ENCODE measurements around the gene NEU4. TPM values are rescaled to one million over a fixed set of nuclear protein-coding genes. Genes with fewer than 3 reads are reported as not detected.
"Not testable (repeated sequence)": the region's sequence is repeated elsewhere in the genome, so short reads cannot be mapped to it uniquely, and the experiment has no call there.

The NEU4 gene
- polyA plus RNA-seq, 12 donors: 2.3 to 27.3 (median 4.5) TPM; not detected in 1

DNA sequence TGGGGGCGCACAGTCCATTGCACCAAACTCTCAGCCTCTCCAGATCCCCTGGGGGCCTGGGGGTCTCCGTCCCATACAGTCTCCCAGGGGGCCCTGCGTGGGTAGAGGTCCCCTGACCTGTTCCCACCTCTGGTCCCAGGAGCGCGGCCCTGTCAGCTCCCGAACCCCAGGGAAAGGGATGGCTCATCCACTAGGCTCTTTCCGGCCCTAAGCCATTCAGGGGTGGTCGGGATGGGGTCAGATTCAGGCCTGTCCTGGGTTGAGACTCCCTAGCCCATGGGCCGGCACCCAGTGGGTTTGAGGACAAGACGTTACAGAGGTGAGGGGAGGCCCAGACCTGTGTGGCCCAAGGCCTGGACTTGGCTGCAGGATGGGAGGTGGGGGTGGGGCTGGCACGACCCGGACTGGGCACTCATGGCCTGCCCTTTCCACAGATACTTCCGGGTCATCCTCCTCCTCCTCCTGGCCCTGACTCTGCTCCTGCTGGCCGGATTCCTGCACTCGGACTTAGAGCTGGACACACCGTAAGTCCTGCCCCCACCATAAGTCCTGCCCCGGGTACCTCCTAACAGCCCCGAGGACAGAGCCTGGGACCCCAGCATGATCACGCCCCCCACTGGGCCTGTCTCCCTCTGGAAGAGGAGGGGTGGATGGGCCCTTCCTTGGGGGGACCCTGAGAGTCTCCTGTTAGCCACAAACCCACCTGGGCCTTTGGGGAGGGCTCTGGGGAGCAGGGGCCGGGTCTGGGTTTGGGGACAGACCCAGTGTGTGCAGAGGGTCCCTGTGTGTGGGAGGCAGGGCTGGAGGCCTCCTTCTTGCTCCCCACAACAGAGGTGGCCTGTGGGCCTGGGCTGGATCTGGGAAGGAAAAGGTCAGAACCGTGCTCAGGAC, 10.1 kb upstream of the NEU4 start:
- DNase-seq: no peak

DNA sequence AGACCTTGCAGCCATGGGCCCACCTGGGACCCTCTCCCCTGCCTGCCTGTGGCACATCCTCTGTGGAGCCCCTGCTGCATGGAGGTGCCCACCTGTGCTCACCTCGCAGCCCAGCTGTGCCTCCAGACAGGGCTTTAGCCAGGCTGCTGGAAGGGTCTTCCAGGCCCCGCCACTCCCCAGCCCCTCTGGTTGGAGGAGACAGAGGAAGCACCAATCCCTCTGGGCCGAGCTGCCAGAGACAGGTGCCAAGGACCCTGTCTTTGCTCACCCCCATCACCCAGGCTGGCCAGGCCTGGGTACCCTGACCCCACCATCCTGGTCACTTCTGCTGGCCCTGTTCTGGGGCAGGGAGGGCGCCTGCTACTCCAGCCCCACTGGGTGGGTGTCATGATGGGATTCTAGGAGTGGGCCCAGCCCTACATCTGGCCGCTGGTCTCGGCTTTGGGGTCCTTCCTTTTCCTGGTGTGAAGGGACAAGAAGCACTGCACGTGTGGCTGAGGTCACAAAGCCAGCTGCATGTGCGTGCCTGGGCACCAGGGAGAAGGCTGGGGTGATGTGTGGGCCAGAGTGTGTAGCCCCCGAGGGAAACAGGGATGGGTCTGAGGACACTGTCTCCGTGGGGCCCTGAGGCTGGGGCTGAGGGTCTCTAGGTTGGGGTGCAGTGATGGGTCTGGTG, 9.3 kb upstream of the NEU4 start:
- no peak for DNase-seq

DNA sequence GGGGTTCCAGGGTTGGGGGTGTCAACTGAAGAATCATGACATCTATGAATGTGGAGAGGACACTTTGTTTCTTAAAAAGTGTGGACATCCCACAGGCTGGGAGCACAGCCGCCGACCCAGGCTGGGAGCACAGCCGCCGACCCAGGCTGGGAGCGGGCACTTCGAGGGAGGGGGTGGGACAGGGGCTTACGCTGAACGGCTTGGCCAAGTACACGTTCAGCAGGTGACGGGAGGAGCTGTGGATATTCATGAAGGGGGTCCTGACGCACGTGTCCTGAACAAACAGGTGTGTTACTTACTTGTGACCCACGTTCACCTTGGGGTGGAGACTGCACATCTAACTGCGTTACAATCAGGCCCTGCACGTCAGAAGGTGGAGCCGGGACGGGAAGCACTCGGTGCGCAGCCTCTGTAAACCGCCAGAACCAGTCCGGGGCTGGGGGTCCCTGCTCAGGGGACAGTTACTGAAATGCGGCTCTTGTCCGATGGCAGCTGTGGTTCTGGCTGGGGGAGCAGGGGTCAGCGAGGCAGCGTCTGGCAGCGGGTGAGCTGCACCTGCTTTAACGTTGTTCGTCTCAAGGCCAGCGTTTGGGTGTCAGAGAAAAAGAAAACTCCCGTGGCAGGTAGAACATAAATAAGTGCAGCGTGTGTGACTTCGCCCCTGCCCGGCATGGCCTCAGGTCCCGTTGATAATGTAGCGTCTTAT, 8.6 kb upstream of the NEU4 start:
- not testable (repeated sequence) for DNase-seq

DNA sequence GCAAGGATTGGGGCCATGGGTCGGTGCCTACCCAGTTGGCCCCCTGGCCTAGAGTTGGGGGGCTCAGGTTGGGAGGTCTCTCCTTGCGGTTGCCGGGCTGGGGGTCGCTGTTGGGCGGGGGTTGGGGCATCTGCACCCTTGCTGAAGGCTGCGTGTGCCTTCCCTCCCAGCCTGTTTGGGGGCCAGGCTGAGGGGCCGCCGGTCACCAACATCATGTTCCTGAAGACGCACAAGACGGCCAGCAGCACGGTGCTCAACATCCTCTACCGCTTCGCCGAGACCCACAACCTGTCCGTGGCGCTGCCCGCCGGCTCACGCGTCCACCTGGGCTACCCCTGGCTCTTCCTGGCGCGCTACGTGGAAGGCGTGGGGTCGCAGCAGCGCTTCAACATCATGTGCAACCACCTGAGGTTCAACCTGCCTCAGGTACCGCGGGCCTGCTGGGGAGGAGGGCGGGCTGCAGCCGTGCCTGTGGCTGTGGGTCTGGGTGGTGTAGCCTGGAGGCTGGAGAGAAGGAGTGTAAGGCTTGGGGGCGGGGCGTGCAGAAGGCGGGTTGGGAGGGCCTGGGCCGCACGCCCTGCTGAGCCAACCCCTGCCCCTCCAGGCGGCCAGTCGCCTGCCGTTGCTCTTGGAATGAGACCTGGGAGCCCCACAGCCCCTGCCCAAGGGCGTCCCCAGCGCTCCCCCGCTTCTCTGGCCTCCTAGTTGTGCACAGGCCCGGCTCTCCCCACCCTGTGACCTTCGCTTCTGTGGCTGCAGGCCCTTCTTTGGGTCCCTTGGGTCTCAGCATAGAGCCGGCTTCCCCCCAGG, 7.2 kb upstream of the NEU4 start:
- DNase-seq: no peak

- no peak for DNase-seq
Observed at GRCh38 chr2:241802421-241803318, 6.3 kb upstream of the NEU4 start.

GRCh38 chr2:241803387-241804325, 5.3 kb upstream of the NEU4 start:
- peak; percentile 49 for DNase-seq

GRCh38 chr2:241804326-241805229, 4.4 kb upstream of the NEU4 start:
- no peak for DNase-seq

DNA sequence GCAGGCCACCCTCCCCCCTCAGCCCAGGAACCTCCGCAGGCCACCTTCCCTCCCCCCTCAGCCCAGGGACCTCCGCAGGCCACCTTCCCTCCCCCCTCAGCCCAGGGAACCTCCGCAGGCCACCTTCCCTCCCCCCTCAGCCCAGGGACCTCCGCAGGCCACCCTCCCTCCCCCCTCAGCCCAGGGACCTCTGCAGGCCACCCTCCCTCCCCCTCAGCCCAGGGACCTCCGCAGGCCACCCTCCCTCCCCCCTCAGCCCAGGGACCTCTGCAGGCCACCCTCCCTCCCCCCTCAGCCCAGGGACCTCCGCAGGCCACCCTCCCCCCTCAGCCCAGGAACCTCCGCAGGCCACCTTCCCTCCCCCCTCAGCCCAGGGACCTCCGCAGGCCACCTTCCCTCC, 2.8 kb upstream of the NEU4 start:
- not testable (repeated sequence) for DNase-seq

DNA sequence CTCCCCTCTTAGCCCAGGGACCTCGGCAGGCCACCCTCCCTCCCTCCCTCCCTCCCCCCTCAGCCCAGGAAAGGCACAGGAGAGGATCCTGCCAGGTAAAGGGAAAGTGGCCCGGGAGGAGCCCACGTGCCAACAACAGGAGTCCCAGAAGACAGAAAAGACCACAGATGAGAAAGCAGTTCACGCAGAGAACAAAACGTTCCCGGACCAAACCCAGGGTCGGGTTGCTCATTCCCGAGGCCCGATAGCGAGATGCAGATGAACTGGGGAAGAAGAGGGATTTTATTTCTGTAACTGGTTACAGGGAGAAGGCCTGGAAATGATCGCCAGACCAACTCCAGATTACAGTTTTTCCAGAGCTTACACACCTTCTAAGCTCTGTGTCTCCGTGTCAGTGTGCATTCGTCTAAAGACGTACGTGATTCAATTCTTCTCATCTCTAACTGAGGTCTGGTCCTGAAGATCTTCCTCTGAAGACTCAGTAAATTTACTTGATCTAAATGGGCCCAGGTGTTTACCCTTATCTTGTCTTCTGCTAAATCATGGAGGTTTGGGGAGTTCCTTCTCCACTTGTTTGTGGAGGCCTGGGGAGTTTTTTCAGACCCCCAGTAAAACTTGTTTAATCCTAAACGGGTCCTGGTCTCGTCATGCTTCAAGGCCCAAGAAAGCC, 807 bp upstream of the NEU4 start:
- no peak for DNase-seq

- no peak for DNase-seq
Observed at GRCh38 chr2:241809383-241810306, 652 bp downstream of the NEU4 start.

- DNase-seq: no peak
Observed at GRCh38 chr2:241810307-241811200, 1.6 kb downstream of the NEU4 start.

DNA sequence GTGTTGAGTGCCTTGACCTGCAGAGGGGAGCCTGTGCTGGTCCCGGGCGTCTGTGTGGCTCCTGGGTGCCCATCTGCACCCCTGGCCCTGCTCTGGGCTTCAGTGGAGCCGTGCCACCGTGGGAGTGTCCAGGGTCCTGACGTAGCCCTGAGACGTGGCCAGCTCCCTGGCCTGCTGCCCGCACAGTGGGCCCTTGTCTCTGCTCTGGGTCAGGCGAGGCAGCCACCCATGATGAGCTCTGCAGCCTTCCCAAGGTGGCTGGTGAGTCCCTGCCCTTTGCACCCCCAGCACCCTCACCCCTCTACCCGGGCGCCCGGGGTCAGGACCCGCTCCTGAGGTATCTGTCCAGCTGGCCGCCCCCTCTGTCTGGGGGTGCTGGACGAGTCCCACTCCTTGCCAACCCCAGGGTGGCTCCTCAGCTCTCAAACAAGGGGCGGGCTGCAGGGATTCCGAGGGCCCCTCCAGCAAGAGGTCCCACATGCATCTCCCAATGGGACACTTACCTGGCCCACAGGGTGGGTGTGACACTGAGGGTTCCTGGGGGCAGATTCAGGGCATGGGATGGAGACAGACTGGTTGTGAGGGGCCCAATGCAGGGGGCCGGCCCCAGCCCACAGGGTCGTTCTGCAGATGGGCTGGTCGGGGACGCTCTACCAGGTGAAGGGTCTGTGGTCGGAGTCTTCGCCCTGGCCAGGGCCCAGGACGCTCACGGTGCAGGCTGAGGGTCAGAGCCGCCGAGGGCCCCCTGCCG, 2.4 kb downstream of the NEU4 start:
- DNase-seq: no peak

- no peak for DNase-seq
Observed at GRCh38 chr2:241811952-241812729, 3.1 kb downstream of the NEU4 start.

Data from muscle of arm (tissue), 12 donors.